DMS153 treated with DMSO at 0.1 percent for 48 hours (cell line): ENCODE measurements around the gene CCDC63.
"Not testable (repeated sequence)": the region's sequence is repeated elsewhere in the genome, so short reads cannot be mapped to it uniquely, and the experiment has no call there.

ENCODE experiments used
- DNase-seq: peaks from one replicate; lab custom pipeline; 2025; ENCODE audit not compliant: unreplicated experiment; lab: John Stamatoyannopoulos, UW

The CCDC63 gene

DNA sequence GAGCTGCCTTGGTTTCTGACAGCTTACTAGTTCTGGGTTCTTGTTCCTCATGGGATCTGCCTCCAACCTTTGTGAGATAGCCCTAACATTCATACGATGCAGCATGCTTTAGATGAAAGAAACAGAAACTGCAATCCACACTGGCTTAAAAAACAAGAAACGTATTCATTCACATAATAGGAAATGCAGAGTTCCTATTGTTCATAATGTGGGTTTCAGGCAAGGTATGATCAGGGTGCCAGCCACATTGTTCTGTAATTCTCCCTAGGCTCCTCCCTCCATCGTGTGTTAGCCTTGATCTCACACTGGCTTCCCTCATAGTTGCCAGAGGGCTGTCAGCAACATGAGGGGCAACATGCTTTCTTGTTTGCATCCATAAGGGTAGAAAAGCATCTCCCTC is 2.7 kb upstream of the CCDC63 start:
- no peak for DNase-seq

DNA sequence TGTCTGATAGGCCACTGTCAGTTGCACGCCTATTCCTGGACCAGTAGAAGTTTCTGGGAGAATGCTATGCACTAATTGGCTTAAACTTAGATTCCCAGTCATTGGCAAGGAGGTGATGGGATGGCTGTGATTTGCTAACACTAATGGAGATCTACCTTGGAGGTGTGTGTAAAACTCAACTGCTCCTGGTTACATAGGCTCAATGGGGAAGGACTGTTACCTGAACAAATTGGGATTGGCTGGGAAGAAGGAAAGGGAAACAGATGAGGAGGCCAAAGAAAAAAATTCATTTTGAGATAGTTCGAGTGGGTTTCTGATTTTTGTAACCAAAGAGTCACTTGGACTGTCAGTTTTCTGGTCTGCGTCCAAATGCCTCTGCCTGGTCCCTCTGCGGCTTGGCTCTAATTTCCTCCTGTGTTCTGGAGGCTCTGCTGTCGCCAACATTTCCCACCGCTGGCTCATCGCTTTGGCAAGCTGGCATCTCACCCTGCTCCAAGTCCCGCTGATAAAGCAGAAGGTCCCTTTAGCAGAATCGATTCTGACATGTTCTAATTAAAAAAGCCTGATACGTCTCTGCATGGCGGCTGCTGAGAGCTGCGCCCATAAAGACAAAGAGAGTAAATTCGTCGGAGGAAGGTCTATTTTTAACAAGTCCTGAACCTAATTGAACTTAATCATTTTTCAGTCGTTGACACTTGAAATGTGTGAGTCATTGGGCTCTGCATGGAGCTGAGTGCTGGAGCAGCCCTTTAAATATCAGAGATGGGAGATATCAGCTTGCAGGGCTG is 2.0 kb upstream of the CCDC63 start:
- DNase-seq: no peak

DNA sequence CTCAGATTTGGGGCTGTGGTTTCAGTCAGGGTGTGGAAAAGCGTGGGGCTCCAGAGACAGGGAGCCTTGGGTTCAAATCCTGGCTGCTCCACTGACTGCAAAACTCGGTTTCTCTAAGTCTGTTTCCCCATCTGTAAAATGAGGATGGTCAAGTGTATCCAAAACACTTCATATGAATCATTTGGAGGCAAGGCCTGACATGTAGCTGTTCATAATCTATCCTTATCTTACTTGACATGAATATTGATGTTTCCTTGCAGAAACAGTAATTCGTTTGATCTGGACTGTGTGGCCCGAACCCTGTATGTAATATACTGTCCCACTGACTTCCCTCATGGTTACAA is 1.5 kb upstream of the CCDC63 start:
- DNase-seq: no peak

- no peak for DNase-seq
These were observed 1.6 kb downstream of the CCDC63 start for GRCh38 chr12:110848314-110848923.

DNA sequence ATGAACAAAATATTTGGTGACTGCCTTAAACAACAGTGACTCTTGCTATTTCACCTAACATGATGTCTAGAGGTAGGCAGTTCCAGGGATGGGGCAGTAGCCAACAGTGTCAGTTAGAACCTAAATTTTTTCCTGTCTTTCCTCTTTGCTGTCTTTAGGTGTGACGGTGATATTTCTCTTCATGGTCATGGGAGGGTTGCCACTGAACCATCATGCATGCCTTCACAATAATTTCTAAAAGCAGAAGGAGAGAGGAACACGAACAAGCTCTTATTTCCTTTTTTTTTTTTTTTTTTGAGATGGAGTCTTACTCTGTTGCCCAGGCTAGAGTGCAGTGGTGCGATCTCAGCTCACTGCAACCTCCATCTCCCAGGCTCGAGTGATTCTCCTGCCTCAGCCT is 2.4 kb downstream of the CCDC63 start:
- no peak for DNase-seq

DNA sequence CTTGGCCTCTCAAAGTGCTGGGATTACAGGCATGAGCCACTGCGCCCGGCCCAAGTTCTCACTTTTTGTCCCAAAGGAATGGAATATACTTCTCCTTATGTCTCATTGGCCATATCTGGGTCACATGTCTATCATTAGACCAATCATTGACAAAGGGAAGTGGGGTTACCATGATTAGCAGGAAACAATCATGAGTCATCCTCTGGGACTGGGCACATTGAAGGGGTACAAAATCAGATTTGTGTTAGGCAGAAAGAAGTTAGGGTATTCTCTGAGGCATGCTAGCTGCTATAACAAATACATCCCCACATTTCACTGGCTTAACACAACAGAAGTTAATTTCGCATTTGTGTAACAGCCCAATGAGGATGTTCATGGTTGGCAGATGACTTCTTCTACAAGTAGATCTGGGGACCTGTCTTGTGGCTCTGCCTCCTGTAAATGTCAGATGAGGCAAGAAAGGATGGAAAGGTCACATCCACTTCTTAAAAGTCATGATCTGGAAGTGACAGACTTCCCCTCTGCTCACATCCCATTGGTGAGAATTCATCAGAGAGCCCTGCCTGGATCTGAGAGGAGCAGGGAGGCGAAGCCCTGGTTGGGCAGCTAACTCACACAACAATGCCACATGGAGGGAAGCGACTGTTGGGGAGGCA is 3.1 kb downstream of the CCDC63 start:
- no peak for DNase-seq

DNA sequence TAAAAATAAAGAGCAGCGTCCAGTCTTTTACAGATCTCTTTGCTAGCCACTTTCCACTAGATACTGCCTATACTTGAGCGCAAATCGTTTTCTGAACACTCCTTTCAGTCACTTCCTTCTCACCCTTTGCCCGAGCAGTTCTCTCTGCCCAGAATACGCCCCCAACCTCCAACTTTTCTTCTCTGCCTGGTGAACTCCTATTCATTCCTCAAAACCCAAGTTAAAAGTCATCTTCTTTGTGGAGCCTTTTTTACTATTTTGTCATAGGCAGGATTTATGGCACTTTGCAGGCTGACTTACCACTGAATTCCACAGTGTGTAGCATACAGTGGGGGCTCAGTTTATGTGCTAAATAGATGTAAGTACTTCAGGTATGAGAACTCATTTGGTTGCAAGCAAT is 4.0 kb downstream of the CCDC63 start:
- no peak for DNase-seq

DNA sequence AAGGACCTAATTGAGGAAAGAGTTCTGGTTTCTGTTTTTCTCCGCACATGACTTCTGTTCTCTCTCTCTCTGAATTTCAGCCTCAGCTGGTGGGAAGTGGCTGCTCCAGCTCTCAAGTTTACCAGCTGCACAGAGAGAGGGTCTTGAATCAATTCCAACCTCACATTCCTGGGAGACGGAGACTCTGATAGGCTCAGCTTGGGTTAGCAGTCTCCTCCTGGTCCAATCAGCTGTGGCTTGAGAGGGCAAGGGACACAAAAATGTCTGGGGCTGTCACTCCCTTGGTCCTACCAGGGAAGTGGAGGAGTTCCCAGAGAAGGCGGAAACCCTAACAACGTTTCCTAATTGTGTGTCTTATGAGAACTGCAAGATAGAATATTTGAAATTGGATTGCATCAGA is 7.0 kb downstream of the CCDC63 start:
- DNase-seq: no peak

GRCh38 chr12:110856542-110856941 is 9.8 kb downstream of the CCDC63 start:
- DNase-seq: no peak

GRCh38 chr12:110857528-110857927 is 10.7 kb downstream of the CCDC63 start:
- DNase-seq: no peak

GRCh38 chr12:110857954-110858353 is 11.2 kb downstream of the CCDC63 start:
- not testable (repeated sequence) for DNase-seq

- DNase-seq: no peak
These were observed 12.1 kb downstream of the CCDC63 start for GRCh38 chr12:110858848-110859247.

GRCh38 chr12:110860833-110861296 is 14.1 kb downstream of the CCDC63 start:
- no peak for DNase-seq

DNA sequence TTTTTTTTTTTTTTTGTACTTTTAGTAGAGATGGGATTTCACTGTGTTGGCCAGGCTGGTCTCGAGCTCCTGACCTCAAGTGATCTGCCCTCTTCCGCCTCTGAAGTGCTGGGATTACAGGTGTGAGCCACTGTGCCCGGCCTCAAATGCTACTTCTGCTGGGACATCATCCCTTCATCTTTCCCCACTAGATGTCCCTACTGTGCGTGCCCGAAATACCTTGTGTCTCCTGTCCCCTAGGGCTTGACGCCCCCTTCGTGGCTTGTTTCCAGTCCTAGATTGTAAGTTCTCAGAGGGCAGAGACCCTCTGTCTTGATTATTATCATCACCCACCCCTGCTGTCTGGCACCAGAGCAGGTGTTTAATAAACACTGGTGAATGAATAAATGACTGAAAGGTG is 14.9 kb downstream of the CCDC63 start:
- no peak for DNase-seq

- no peak for DNase-seq
These were observed 15.5 kb downstream of the CCDC63 start for GRCh38 chr12:110862329-110862728.

DNA sequence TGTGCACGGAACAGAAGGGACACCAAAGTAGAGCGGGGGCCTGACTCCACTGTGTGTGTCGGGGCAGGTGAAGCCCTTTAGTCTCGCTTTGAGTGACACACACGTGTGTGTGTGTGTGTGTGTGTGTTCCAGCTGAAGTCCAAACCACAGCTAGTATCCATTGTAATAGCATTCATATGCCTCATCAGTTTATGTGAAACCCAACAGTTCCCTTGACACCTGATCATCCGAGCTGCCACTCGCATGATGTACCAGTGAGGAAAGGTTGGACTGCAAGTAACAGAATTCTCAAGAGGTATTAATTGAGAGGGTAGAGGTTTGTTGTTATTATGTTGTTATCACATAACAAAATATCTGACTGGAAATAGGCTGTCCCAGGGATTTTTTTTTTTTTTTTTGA is 16.4 kb downstream of the CCDC63 start:
- no peak for DNase-seq

DNA sequence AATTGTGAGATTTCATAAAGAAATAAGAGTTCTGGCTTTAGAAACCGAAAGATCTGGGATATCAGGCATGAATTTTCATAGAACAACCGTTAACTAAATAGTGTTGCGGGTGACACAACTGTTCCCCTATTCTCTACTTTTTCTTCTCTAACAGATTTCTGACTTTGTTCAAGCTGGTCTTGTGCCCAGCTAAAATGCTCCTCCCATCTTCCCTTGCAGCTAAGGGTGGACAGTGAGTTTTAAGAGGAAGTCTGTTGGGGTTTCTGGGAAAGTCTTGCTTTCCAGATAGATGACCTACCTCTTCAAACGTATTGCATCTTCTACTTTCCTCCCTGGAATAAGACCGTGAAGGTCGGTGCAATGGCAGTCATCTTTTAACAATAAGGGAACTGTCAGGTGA is 18.7 kb downstream of the CCDC63 start:
- DNase-seq: no peak

- DNase-seq: no peak
These were observed 22.2 kb downstream of the CCDC63 start for GRCh38 chr12:110869026-110869425.

DNA sequence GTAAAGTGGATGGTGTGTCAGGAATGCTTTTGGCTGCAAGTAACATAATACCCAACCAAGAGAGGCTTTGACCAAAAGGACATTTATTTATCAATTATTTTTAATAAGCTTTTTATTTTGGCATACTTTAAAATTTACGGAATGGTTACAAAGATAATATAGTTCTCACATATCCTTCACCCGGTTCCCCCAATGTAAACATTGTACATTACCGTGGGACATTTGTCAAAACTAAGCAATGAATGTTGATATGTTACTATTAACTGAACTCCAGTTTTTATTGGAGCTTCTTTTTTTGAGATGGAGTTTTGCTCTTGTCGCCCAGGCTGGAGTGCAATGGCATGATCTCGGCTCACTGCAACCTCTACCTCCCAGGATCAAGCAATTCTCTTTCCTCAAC is 23.0 kb downstream of the CCDC63 start:
- DNase-seq: no peak

- no peak for DNase-seq
These were observed 25.3 kb downstream of the CCDC63 start for GRCh38 chr12:110872100-110872499.

GRCh38 chr12:110874351-110874750 is 27.6 kb downstream of the CCDC63 start:
- DNase-seq: no peak

GRCh38 chr12:110874781-110875180 is 28.0 kb downstream of the CCDC63 start:
- DNase-seq: no peak
